ENCODE data around the gene SEMA5B.

SEMA5B gene

DNA sequence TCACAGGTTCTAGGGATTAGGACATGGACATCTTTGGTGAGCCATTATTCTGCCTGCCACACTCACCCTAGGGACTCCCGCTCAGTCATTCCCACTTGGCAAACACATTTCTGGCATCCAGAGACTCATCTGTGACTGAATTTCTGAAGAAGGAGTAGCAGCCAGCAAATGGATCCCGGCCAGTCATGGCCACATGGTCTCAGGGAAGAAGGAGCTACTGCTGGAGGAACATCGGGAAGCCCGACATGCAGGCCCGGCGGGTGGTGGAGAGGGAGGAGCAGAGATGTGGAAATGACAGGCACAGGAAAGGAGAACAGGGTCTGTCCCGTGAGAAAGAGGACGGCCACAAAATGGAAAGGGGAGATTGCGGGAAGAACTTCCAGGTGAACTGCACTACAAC is 65.4 kb downstream of the SEMA5B start:
- no peak for DNase-seq
- H3K9ac ChIP-seq (ENCODE audit: low read length) = no peak overlapping the region
- TF ChIP-seq EZH2phosphoT487 (IDR thresholded peaks at IDR 0.05; ENCODE audit: low read length) = no peak
- TF ChIP-seq, protein P1, sequence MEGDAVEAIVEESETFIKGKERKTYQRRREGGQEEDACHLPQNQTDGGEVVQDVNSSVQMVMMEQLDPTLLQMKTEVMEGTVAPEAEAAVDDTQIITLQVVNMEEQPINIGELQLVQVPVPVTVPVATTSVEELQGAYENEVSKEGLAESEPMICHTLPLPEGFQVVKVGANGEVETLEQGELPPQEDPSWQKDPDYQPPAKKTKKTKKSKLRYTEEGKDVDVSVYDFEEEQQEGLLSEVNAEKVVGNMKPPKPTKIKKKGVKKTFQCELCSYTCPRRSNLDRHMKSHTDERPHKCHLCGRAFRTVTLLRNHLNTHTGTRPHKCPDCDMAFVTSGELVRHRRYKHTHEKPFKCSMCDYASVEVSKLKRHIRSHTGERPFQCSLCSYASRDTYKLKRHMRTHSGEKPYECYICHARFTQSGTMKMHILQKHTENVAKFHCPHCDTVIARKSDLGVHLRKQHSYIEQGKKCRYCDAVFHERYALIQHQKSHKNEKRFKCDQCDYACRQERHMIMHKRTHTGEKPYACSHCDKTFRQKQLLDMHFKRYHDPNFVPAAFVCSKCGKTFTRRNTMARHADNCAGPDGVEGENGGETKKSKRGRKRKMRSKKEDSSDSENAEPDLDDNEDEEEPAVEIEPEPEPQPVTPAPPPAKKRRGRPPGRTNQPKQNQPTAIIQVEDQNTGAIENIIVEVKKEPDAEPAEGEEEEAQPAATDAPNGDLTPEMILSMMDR (IDR thresholded peaks at IDR 0.05; ENCODE audit: low read length) = no peak
- no peak for TF ChIP-seq EZH2 (optimal IDR thresholded peaks at IDR 0.05; ENCODE audit: low read depth, low read length)
- no peaks in the 10 kb centered on the region for H3K27me3 ChIP-seq (replicated peaks; ENCODE audit: insufficient read depth, low read length)
- H3K4me2 ChIP-seq (ENCODE audit: low read depth, low read length) = no peak overlapping the region
- no peaks in the 10 kb centered on the region for H3K9me2 ChIP-seq (replicated peaks; ENCODE audit: insufficient read depth, low read length)
- H3K4me1 ChIP-seq (ENCODE audit: low read length) = no peaks in the 10 kb centered on the region
- H3K36me3 ChIP-seq (replicated peaks; ENCODE audit: insufficient read depth, low read length) = no peaks in the 10 kb centered on the region
- H3K27ac ChIP-seq (ENCODE audit: low read length) = no peak overlapping the region
- H3K9me3 ChIP-seq (replicated peaks; ENCODE audit: insufficient read depth, low read length) = no peaks in the 10 kb centered on the region
- H3K4me3 ChIP-seq (ENCODE audit: low read length) = no peak overlapping the region
- H4K20me1 ChIP-seq (ENCODE audit: insufficient read depth, low read length) = no peaks in the 10 kb centered on the region
- H2AFZ ChIP-seq (ENCODE audit: low read length) = no peak overlapping the region
- no peaks in the 10 kb centered on the region for H3F3A ChIP-seq (ENCODE audit: insufficient read depth, low read length)
- H3K79me2 ChIP-seq (ENCODE audit: low read length) = no peaks in the 10 kb centered on the region

DNA sequence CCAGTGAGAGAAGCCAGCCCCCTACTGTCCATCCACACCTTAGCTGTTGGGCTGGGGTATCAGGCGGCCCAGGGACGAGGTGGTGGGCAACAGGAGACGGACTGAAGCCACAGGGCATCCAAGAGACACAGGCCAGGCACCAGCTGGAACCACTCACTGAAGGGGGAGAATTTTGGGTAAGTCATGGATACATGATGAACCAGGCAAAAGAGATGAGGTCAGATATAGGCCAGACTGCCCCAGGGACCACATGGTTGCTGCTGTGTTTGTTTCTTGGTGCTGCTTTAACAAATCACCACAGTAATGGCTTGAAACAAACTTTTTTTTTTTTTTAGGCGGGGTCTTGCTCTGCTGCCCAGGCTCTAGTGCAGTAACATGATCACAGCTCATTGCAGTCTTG is 66.4 kb downstream of the SEMA5B start:
- H3K27ac ChIP-seq (ENCODE audit: low read length) = no peak overlapping the region
- no peaks in the 10 kb centered on the region for H4K20me1 ChIP-seq (ENCODE audit: insufficient read depth, low read length)
- H3K79me2 ChIP-seq (ENCODE audit: low read length) = no peaks in the 10 kb centered on the region
- H3K9me2 ChIP-seq (replicated peaks; ENCODE audit: insufficient read depth, low read length) = no peaks in the 10 kb centered on the region
- no peak overlapping the region for H3K4me2 ChIP-seq (ENCODE audit: low read depth, low read length)
- H3K9ac ChIP-seq (ENCODE audit: low read length) = no peak overlapping the region
- TF ChIP-seq EZH2phosphoT487 (IDR thresholded peaks at IDR 0.05; ENCODE audit: low read length) (no peak), EZH2 (optimal IDR thresholded peaks at IDR 0.05; ENCODE audit: low read depth, low read length) (no peak)
- TF ChIP-seq, protein P1 (IDR thresholded peaks at IDR 0.05; ENCODE audit: low read length) = no peak
- no peaks in the 10 kb centered on the region for H3K9me3 ChIP-seq (replicated peaks; ENCODE audit: insufficient read depth, low read length)
- H2AFZ ChIP-seq (ENCODE audit: low read length) = no peak overlapping the region
- DNase-seq = no peak
- no peaks in the 10 kb centered on the region for H3K27me3 ChIP-seq (replicated peaks; ENCODE audit: insufficient read depth, low read length)
- H3K36me3 ChIP-seq (replicated peaks; ENCODE audit: insufficient read depth, low read length) = no peaks in the 10 kb centered on the region
- no peaks in the 10 kb centered on the region for H3K4me1 ChIP-seq (ENCODE audit: low read length)
- H3K4me3 ChIP-seq (ENCODE audit: low read length) = no peak overlapping the region
- no peaks in the 10 kb centered on the region for H3F3A ChIP-seq (ENCODE audit: insufficient read depth, low read length)

DNA sequence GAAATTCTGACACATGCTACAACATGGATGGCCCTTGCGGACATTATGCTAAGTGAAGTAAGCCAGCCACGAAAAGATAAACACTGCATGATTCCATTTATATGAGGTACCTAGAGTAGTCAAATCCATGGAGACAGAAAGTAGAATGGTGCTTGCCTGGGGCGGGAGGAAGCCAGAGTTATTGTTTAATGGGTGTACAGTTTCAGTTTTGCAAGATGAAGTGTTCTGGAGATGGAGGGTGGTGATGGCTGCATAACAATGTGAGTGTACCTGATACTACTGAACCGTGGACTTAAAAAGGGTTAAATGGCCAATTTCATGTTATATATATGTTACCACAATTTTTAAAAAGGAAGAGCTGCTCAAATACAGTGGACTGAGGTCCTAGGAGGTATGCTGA is 66.9 kb downstream of the SEMA5B start:
- H4K20me1 ChIP-seq (ENCODE audit: insufficient read depth, low read length) = no peaks in the 10 kb centered on the region
- H3K9me3 ChIP-seq (replicated peaks; ENCODE audit: insufficient read depth, low read length) = no peaks in the 10 kb centered on the region
- no peaks in the 10 kb centered on the region for H3F3A ChIP-seq (ENCODE audit: insufficient read depth, low read length)
- H2AFZ ChIP-seq (ENCODE audit: low read length) = no peak overlapping the region
- H3K9me2 ChIP-seq (replicated peaks; ENCODE audit: insufficient read depth, low read length) = no peaks in the 10 kb centered on the region
- no peak overlapping the region for H3K4me3 ChIP-seq (ENCODE audit: low read length)
- H3K27me3 ChIP-seq (replicated peaks; ENCODE audit: insufficient read depth, low read length) = no peaks in the 10 kb centered on the region
- TF ChIP-seq EZH2 (optimal IDR thresholded peaks at IDR 0.05; ENCODE audit: low read depth, low read length) = no peak
- TF ChIP-seq, protein P1 (IDR thresholded peaks at IDR 0.05; ENCODE audit: low read length) = no peak
- H3K27ac ChIP-seq (ENCODE audit: low read length) = no peak overlapping the region
- no peak for DNase-seq
- H3K9ac ChIP-seq (ENCODE audit: low read length) = no peak overlapping the region
- no peaks in the 10 kb centered on the region for H3K36me3 ChIP-seq (replicated peaks; ENCODE audit: insufficient read depth, low read length)
- H3K4me2 ChIP-seq (ENCODE audit: low read depth, low read length) = no peak overlapping the region
- no peaks in the 10 kb centered on the region for H3K4me1 ChIP-seq (ENCODE audit: low read length)
- H3K79me2 ChIP-seq (ENCODE audit: low read length) = no peaks in the 10 kb centered on the region

Data from MM.1S (cell line).